Glutamatergic neuron (in vitro differentiated cells): Measurements from ENCODE around the gene HBD. TPM values are rescaled to one million over a fixed set of nuclear protein-coding genes. Genes with fewer than 3 reads are reported as not detected.

Source experiments
- DNase-seq: peaks from one replicate; pipeline ENCODE4 v3.0.0; 2022
- H3K27ac Mint-ChIP-seq: one replicate; pipeline ENCODE4 v1.8.0; 2020; ENCODE audit warnings: mild to moderate bottlenecking, mixed read lengths, inconsistent platforms; ENCODE audit not compliant: unreplicated experiment
- H3K27me3 Mint-ChIP-seq: one replicate; pipeline ENCODE4 v1.8.0; 2020; ENCODE audit warnings: mild to moderate bottlenecking, moderate library complexity, mixed read lengths, inconsistent platforms; ENCODE audit not compliant: unreplicated experiment
- H3K36me3 Mint-ChIP-seq: one replicate; pipeline ENCODE4 v1.8.0; 2020; ENCODE audit warnings: mild to moderate bottlenecking, mixed read lengths, inconsistent platforms; ENCODE audit not compliant: unreplicated experiment
- H3K4me1 Mint-ChIP-seq: one replicate; pipeline ENCODE4 v1.8.0; 2020; ENCODE audit warnings: mild to moderate bottlenecking, low read depth, mixed read lengths, inconsistent platforms; ENCODE audit not compliant: unreplicated experiment
- H3K4me3 Mint-ChIP-seq: one replicate; pipeline ENCODE4 v1.8.0; 2020; ENCODE audit warnings: mild to moderate bottlenecking, mixed read lengths, inconsistent platforms; ENCODE audit not compliant: unreplicated experiment
- H3K9me3 Mint-ChIP-seq: one replicate; pipeline ENCODE4 v1.8.0; 2020; ENCODE audit warnings: mild to moderate bottlenecking, moderate library complexity, mixed read lengths, inconsistent platforms; ENCODE audit not compliant: unreplicated experiment
- CTCF ChIP-seq: fragments of 200-600 bp; sonication (generic); IDR thresholded peaks from one replicate; pipeline ENCODE4 v1.5.0; 2021; ENCODE audit not compliant: partially characterized antibody, unreplicated experiment
- total RNA-seq: library from RNA; stranded (reverse); fragmentation: NEBNext Ultra II Directional; extraction: Animal tissue kit (Norgen Biotek cat#: 25700); gene quantifications from one replicate; pipeline ENCODE4 v1.2.1, GENCODE V29; 2021; ENCODE audit not compliant: unreplicated experiment

Gene HBD
- total RNA-seq, 1 donor from 2014 or later: not detected

- no peak for TF ChIP-seq CTCF
- H3K36me3 Mint-ChIP-seq: no peaks in the 10 kb centered on the region
- no peaks in the 10 kb centered on the region for H3K4me1 Mint-ChIP-seq
- DNase-seq: no peak
- H3K27ac Mint-ChIP-seq: no peak overlapping the region
- H3K27me3 Mint-ChIP-seq: no peaks in the 10 kb centered on the region
- H3K4me3 Mint-ChIP-seq: no peak overlapping the region
- no peaks in the 10 kb centered on the region for H3K9me3 Mint-ChIP-seq
Observed at GRCh38 chr11:5242208-5242607, 7.9 kb upstream of the HBD start.

DNA sequence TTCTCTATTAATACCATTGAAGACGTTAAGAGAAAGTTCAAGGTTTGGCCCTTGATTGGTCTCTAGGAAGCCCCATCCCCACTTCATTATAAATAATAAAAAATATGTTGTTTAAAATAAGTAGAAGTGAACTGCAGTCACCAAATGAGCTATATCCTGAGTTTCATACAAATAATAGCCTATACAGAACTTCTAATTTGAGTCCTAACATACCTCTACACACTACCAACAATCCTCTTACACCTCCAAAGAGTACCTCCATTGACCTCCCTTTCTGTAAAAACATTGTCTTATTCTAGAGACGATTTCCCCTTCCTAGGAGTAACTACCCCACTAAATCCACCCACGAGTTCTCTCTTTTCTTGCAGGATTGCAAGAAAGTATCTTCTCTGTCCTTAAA lies 7.2 kb upstream of the HBD start:
- no peaks in the 10 kb centered on the region for H3K36me3 Mint-ChIP-seq
- H3K27me3 Mint-ChIP-seq: no peaks in the 10 kb centered on the region
- H3K4me3 Mint-ChIP-seq: no peak overlapping the region
- TF ChIP-seq CTCF: no peak
- H3K4me1 Mint-ChIP-seq: no peaks in the 10 kb centered on the region
- H3K9me3 Mint-ChIP-seq: no peaks in the 10 kb centered on the region
- H3K27ac Mint-ChIP-seq: no peak overlapping the region
- DNase-seq: no peak

DNA sequence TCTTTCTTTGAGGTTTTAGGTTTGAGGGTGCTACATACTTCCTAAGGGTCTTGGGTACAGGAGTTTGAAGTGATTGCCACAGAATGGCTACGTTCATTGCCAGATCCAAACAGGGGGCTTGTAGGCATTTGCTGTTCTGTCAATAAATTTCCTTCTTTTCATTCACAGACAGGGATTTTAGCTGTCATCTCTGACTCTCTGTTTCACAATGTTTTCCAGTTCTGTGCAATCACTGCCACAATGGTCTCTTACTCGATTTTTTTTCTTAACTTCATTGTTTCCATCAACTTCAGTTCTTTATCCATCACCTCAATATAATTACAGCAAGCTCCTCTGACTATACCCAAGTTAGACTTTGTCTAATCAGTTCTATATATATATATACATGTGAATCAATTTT lies 6.2 kb upstream of the HBD start:
- Mint-ChIP-seq H3K4me3 (no peak overlapping the region), H3K27me3 (no peaks in the 10 kb centered on the region), H3K9me3 (no peaks in the 10 kb centered on the region), H3K4me1 (no peaks in the 10 kb centered on the region), H3K27ac (no peak overlapping the region), H3K36me3 (no peaks in the 10 kb centered on the region)
- TF ChIP-seq CTCF: no peak
- DNase-seq: no peak

DNA sequence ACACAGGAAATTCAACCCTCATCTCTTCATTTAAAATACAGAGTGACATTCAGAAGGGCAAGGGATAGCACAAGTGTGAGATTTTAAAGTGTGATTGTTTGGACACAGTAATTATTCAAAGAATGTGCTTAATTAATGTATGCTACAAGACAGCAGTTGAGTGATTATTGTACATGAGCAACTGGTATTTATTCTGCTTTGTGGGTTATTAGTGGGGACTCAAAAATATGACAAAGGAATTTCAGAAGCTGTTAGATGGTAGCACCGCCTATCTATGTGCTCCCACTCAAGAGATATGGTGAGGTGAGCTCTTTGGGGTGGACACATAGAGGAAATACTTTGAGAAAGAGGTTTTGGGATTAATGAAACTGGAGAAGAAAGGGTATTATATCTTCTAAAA lies 5.8 kb upstream of the HBD start:
- no peak for TF ChIP-seq CTCF
- Mint-ChIP-seq H3K27ac (no peak overlapping the region), H3K4me3 (no peak overlapping the region), H3K36me3 (no peaks in the 10 kb centered on the region), H3K4me1 (no peaks in the 10 kb centered on the region), H3K27me3 (no peaks in the 10 kb centered on the region), H3K9me3 (no peaks in the 10 kb centered on the region)
- no peak for DNase-seq

DNA sequence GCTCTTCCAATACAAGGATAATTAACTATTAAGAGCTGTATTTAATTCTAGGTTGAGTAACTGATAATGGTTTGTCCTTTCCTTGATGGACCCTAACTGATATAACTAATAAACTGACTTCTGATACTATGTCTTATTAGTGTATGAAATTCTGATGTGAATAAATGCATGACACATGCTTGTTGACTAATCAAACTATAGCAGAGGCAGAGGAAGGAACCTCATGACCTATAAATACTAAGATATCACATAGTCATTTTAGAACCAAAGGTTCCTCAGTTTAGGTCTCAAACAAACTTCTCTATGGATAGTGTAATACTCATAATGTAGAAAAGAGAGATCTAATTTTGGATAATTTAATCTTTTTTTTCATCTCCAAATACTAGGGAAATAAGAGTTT lies 4.8 kb upstream of the HBD start:
- Mint-ChIP-seq H3K27me3 (no peaks in the 10 kb centered on the region), H3K27ac (no peak overlapping the region), H3K4me3 (no peak overlapping the region), H3K36me3 (no peaks in the 10 kb centered on the region), H3K9me3 (no peaks in the 10 kb centered on the region), H3K4me1 (no peaks in the 10 kb centered on the region)
- no peak for TF ChIP-seq CTCF
- DNase-seq: no peak
